GM23338 (cell line): ENCODE results near the gene SCUBE2. TPM values are rescaled to one million over a fixed set of nuclear protein-coding genes. Genes with fewer than 3 reads are reported as not detected.

Experiments
- ATAC-seq: fragments of 200-7000 bp; cut with Tn5 transposase; 3 replicates; pipeline ENCODE4 v1.9.1; 2020
- DNase-seq: peaks from one replicate; pipeline ENCODE4 v3.0.0-alpha.2; 2015; ENCODE audit warnings: low spot score
- H2AFZ ChIP-seq: fragments of 200-600 bp; sonication (generic); 2 replicates; pipeline ENCODE4 v1.8.0; 2016; ENCODE audit warnings: antibody characterized with exemption, mild to moderate bottlenecking, moderate library complexity
- H3F3A ChIP-seq: fragments of 200-600 bp; sonication (generic); replicated peaks from 2 replicates; pipeline ENCODE4 v1.8.0; 2017; ENCODE audit warnings: antibody characterized with exemption, mixed run types, low read depth
- H3K27ac ChIP-seq: fragments of 200-600 bp; sonication (generic); 2 replicates; pipeline ENCODE4 v1.6.1; 2016; ENCODE audit warnings: low read depth
- H3K27me3 ChIP-seq: fragments of 200-600 bp; sonication (generic); 2 replicates; pipeline ENCODE4 v1.8.0; 2016; ENCODE audit warnings: mild to moderate bottlenecking, mixed run types, moderate library complexity; ENCODE audit not compliant: insufficient read depth
- H3K36me3 ChIP-seq: fragments of 200-600 bp; sonication (generic); 2 replicates; pipeline ENCODE4 v1.8.0; 2016; ENCODE audit warnings: mild to moderate bottlenecking; ENCODE audit not compliant: insufficient read depth
- H3K4me1 ChIP-seq: fragments of 200-600 bp; sonication (generic); 2 replicates; pipeline ENCODE4 v1.8.0; 2016; ENCODE audit warnings: mild to moderate bottlenecking, moderate library complexity; ENCODE audit not compliant: insufficient read depth
- H3K4me2 ChIP-seq: fragments of 200-600 bp; sonication (generic); 2 replicates; pipeline ENCODE4 v1.7.1; 2017; ENCODE audit warnings: mixed run types
- H3K4me3 ChIP-seq: fragments of 200-600 bp; sonication (generic); 2 replicates; pipeline ENCODE4 v1.6.1; 2016; ENCODE audit warnings: mixed run types
- H3K79me2 ChIP-seq: fragments of 200-600 bp; sonication (generic); replicated peaks from 2 replicates; pipeline ENCODE4 v1.8.0; 2017; ENCODE audit warnings: mild to moderate bottlenecking; ENCODE audit not compliant: insufficient read depth
- H3K9me2 ChIP-seq: fragments of 200-600 bp; sonication (generic); 2 replicates; pipeline ENCODE4 v1.8.0; 2017; ENCODE audit not compliant: insufficient read depth
- H4K20me1 ChIP-seq: fragments of 200-600 bp; sonication (generic); replicated peaks from 2 replicates; pipeline ENCODE4 v1.8.0; 2017; ENCODE audit warnings: mild to moderate bottlenecking; ENCODE audit not compliant: insufficient read depth
- H3K27ac Mint-ChIP-seq: 2 replicates; pipeline ENCODE4 v1.8.0; 2020; ENCODE audit warnings: inconsistent platforms, mild to moderate bottlenecking, moderate library complexity, mixed read lengths
- H3K27me3 Mint-ChIP-seq: 3 replicates; pipeline ENCODE4 v1.8.0; 2022; ENCODE audit warnings: low read depth, mild to moderate bottlenecking, moderate library complexity, mixed read lengths, inconsistent platforms; ENCODE audit not compliant: insufficient read depth, poor library complexity
- H3K36me3 Mint-ChIP-seq: 3 replicates; pipeline ENCODE4 v1.8.0; 2021; ENCODE audit warnings: low read depth, mild to moderate bottlenecking, inconsistent platforms, moderate library complexity, mixed read lengths
- H3K4me1 Mint-ChIP-seq: 3 replicates; pipeline ENCODE4 v1.8.0; 2020; ENCODE audit warnings: mild to moderate bottlenecking, inconsistent platforms, mixed read lengths
- H3K4me3 Mint-ChIP-seq: 3 replicates; pipeline ENCODE4 v1.8.0; 2021; ENCODE audit warnings: moderate library complexity, mild to moderate bottlenecking, inconsistent platforms, mixed read lengths
- H3K9me3 Mint-ChIP-seq: 3 replicates; pipeline ENCODE4 v1.8.0; 2020; ENCODE audit warnings: moderate library complexity, mild to moderate bottlenecking, inconsistent platforms, mixed read lengths
- CREB1 ChIP-seq: fragments of 250-450 bp; sonication (Bioruptor Pico); IDR thresholded peaks from 2 replicates; pipeline ENCODE4 v1.5.0; 2020; ENCODE audit warnings: low read depth, mild to moderate bottlenecking, moderate library complexity
- CTCF ChIP-seq, 2 experiments: fragments of 200-600 bp in 1 of 2; sonication (generic) in 1 of 2; conservative IDR thresholded peaks; 2 replicates each; pipeline versions ENCODE4 v1.5.1 to v1.6.1; 2016 to 2017; ENCODE audit warnings: antibody characterized with exemption in 2 of 2, low read depth in 2 of 2, mild to moderate bottlenecking in 2 of 2, moderate library complexity in 1 of 2
- EZH2 ChIP-seq: fragments of 200-600 bp; sonication (generic); IDR thresholded peaks from one replicate; pipeline ENCODE4 v1.8.0; 2017; ENCODE audit warnings: antibody characterized with exemption, mild to moderate bottlenecking, low read depth; ENCODE audit not compliant: unreplicated experiment
- NANOG ChIP-seq: IDR thresholded peaks from 2 replicates; pipeline ENCODE4 v1.6.1; 2016; ENCODE audit warnings: antibody characterized with exemption, borderline replicate concordance
- REST ChIP-seq: IDR thresholded peaks from one replicate; pipeline ENCODE4 v1.6.1; 2018; ENCODE audit warnings: antibody characterized with exemption; ENCODE audit not compliant: unreplicated experiment
- STAT1 ChIP-seq: IDR thresholded peaks from one replicate; pipeline ENCODE4 v1.6.1; 2016; ENCODE audit warnings: antibody characterized with exemption; ENCODE audit not compliant: unreplicated experiment
- ZNF114 ChIP-seq: fragments of 250-450 bp; sonication (Bioruptor Pico); IDR thresholded peaks from 2 replicates; pipeline ENCODE4 v1.5.0; 2020; ENCODE audit warnings: mild to moderate bottlenecking, moderate library complexity
- ZNF331 ChIP-seq: fragments of 250-450 bp; sonication (Bioruptor Pico); IDR thresholded peaks from 2 replicates; pipeline ENCODE4 v1.5.0; 2020; ENCODE audit warnings: low read depth, mild to moderate bottlenecking, moderate library complexity
- polyA plus RNA-seq: library from polyadenylated mRNA; unstranded; fragments of >200 nt; fragmentation: Nextera tagmentation; extraction: Ambion mirVana; gene quantifications from 2 replicates; pipeline ENCODE4 v1.2.1, GENCODE V29; 2016
- total RNA-seq: library from RNA; depleted of rRNA; stranded (reverse); fragments of >200 nt; shearing (Covaris generic); gene quantifications from 2 replicates; pipeline ENCODE4 v1.2.3, GENCODE V29; 2014
- TF ChIP-seq, protein P1 (sequence below): IDR thresholded peaks from 2 replicates; pipeline ENCODE4 v1.6.1; 2016; ENCODE audit warnings: antibody characterized with exemption

The SCUBE2 gene
- total and polyA plus RNA-seq, 2 experiments from 2014 or later, result 0.47 to 0.63 TPM

DNA sequence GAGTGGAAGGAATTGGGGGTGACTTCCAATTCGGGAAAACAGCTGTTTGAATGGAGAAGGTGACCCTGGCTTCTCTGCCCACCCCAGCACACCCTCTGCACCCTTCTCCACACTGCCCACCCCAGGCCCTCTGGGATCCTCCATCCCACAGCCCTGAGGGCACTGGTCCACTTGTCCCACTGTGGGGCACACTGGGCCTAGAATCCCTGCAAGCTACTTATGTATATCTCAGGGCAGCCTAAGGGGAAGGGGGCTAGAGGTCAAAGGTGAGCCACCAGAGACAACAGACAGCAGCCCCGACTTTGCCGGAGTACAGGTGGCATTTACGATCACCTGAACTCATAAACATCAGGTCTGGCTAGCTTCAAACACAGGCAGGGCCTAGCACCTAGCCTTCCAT lies 673 bp upstream of the SCUBE2 start:
- no peak overlapping the region for H3K27ac ChIP-seq
- H3K36me3 ChIP-seq, result no peaks in the 10 kb centered on the region
- H3K27me3 Mint-ChIP-seq, result peaks cover 40% of the 10 kb centered on the region
- TF ChIP-seq ZNF331, result no peak
- TF ChIP-seq, protein P1, sequence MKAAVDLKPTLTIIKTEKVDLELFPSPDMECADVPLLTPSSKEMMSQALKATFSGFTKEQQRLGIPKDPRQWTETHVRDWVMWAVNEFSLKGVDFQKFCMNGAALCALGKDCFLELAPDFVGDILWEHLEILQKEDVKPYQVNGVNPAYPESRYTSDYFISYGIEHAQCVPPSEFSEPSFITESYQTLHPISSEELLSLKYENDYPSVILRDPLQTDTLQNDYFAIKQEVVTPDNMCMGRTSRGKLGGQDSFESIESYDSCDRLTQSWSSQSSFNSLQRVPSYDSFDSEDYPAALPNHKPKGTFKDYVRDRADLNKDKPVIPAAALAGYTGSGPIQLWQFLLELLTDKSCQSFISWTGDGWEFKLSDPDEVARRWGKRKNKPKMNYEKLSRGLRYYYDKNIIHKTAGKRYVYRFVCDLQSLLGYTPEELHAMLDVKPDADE, result no peak
- no peak for TF ChIP-seq CTCF (conservative IDR thresholded peaks at IDR 0.05; ENCODE audit: low read depth in 2 of 2)
- no peak for TF ChIP-seq EZH2
- no peak for TF ChIP-seq ZNF114
- no peak for TF ChIP-seq REST
- TF ChIP-seq STAT1, result no peak
- TF ChIP-seq CREB1 (CRISPR knock-in tag), result no peak
- no peak for TF ChIP-seq NANOG
- H2AFZ ChIP-seq, result peak overlapping the region; percentile 92; the same call in 1 of the 2 replicates
- H3K9me2 ChIP-seq, result no peaks in the 10 kb centered on the region
- H4K20me1 ChIP-seq, result no peaks in the 10 kb centered on the region
- H3K4me3 ChIP-seq, result peak overlapping the region; percentile 56
- 0 out of 2 replicates have a peak, but pooled peaks cover 5% of the 10 kb centered on the region for H3F3A ChIP-seq
- H3K27ac Mint-ChIP-seq, result no peak overlapping the region
- peak overlapping the region; percentile 78 for H3K4me2 ChIP-seq
- H3K27me3 ChIP-seq, result peaks cover 40% of the 10 kb centered on the region
- peaks cover 7% of the 10 kb centered on the region; the same call in 1 of the 2 replicates for H3K4me1 ChIP-seq
- peak overlapping the region; percentile 68 for H3K4me3 Mint-ChIP-seq
- H3K36me3 Mint-ChIP-seq, result no peaks in the 10 kb centered on the region; the same call in 2 of the 3 replicates
- no peaks in the 10 kb centered on the region for H3K9me3 Mint-ChIP-seq
- DNase-seq (no peak), ATAC-seq (peak; percentile 5; the same call in 1 of the 3 replicates)
- H3K4me1 Mint-ChIP-seq, result peaks cover 20% of the 10 kb centered on the region
- no peaks in the 10 kb centered on the region for H3K79me2 ChIP-seq
